Karpas-422 (cell line): ENCODE measurements around the gene PATJ. TPM values are rescaled to one million over a fixed set of nuclear protein-coding genes. Genes with fewer than 3 reads are reported as not detected.

Experiments used
- DNase-seq: peaks from one replicate; pipeline ENCODE4 v3.0.0-alpha.2; 2015
- H2AFZ ChIP-seq: fragments of 200-600 bp; sonication (generic); 2 replicates; pipeline ENCODE4 v1.6.1; 2014; ENCODE audit warnings: antibody characterized with exemption, low read length, mixed read lengths
- H3K27ac ChIP-seq: fragments of 200-600 bp; sonication (generic); 2 replicates; pipeline ENCODE4 v1.5.1; 2014; ENCODE audit warnings: mild to moderate bottlenecking, low read length, moderate library complexity
- H3K27me3 ChIP-seq: fragments of 200-600 bp; sonication (generic); 2 replicates; pipeline ENCODE4 v1.6.1; 2014; ENCODE audit warnings: low read length, mixed read lengths
- H3K36me3 ChIP-seq: fragments of 200-600 bp; sonication (generic); 2 replicates; pipeline ENCODE4 v1.6.1; 2014; ENCODE audit warnings: low read length, mixed read lengths; ENCODE audit not compliant: insufficient read depth
- H3K4me1 ChIP-seq: fragments of 200-600 bp; sonication (generic); 2 replicates; pipeline ENCODE4 v1.6.1; 2014; ENCODE audit warnings: mild to moderate bottlenecking, low read length, mixed read lengths
- H3K4me2 ChIP-seq: fragments of 200-600 bp; sonication (generic); 2 replicates; pipeline ENCODE4 v1.6.1; 2014; ENCODE audit warnings: low read length, low read depth, mild to moderate bottlenecking; ENCODE audit not compliant: poor library complexity, severe bottlenecking
- H3K4me3 ChIP-seq: fragments of 200-600 bp; sonication (generic); 2 replicates; pipeline ENCODE4 v1.5.1; 2014; ENCODE audit warnings: mild to moderate bottlenecking, antibody characterized with exemption, low read length, mixed read lengths
- H3K79me2 ChIP-seq: fragments of 200-600 bp; sonication (generic); 2 replicates; pipeline ENCODE4 v1.6.1; 2014; ENCODE audit warnings: mild to moderate bottlenecking, low read length, mixed read lengths
- H3K9ac ChIP-seq: fragments of 200-600 bp; sonication (generic); 2 replicates; pipeline ENCODE4 v1.6.0; 2014; ENCODE audit warnings: low read length
- H3K9me2 ChIP-seq: fragments of 200-600 bp; sonication (generic), shearing (Covaris generic); replicated peaks from 2 replicates; pipeline ENCODE4 v1.6.0; 2014; ENCODE audit warnings: mild to moderate bottlenecking, low read length, moderate library complexity; ENCODE audit not compliant: insufficient read depth
- H3K9me3 ChIP-seq: fragments of 300-700, 200-600 bp; sonication (generic); 2 replicates; pipeline ENCODE4 v1.6.1; 2014; ENCODE audit warnings: low read length, mixed read lengths
- H4K20me1 ChIP-seq: fragments of 200-600 bp; sonication (generic); 2 replicates; pipeline ENCODE4 v1.6.1; 2014; ENCODE audit warnings: mild to moderate bottlenecking, antibody characterized with exemption, low read length, low read depth; ENCODE audit not compliant: insufficient read depth
- total RNA-seq: library from RNA; depleted of rRNA; stranded (reverse); fragments of >200 nt; shearing (Covaris generic); gene quantifications from 2 replicates; pipeline ENCODE4 v1.2.3, GENCODE V29; 2014; ENCODE audit warnings: low replicate concordance

The PATJ gene
- total RNA-seq, 1 experiment from 2014 or later, result not detected

- no peak for DNase-seq
- no peaks in the 10 kb centered on the region for H3K79me2 ChIP-seq
- H3K4me2 ChIP-seq, result no peak overlapping the region
- H3K4me1 ChIP-seq, result no peaks in the 10 kb centered on the region
- H3K9ac ChIP-seq, result no peak overlapping the region
- no peak overlapping the region for H2AFZ ChIP-seq
- H3K4me3 ChIP-seq, result no peak overlapping the region
- H3K9me2 ChIP-seq, result no peaks in the 10 kb centered on the region
- H3K36me3 ChIP-seq, result no peaks in the 10 kb centered on the region
- H3K27ac ChIP-seq, result no peak overlapping the region
- H3K27me3 ChIP-seq, result no peaks in the 10 kb centered on the region
- H3K9me3 ChIP-seq, result no peaks in the 10 kb centered on the region
- no peaks in the 10 kb centered on the region for H4K20me1 ChIP-seq
Observed at GRCh38 chr1:62052946-62053345, 310.7 kb downstream of the PATJ start.

GRCh38 chr1:62054188-62054587, 311.9 kb downstream of the PATJ start:
- no peak for DNase-seq
- no peak overlapping the region for H3K9ac ChIP-seq
- H2AFZ ChIP-seq, result no peak overlapping the region
- no peak overlapping the region for H3K27ac ChIP-seq
- H4K20me1 ChIP-seq, result no peaks in the 10 kb centered on the region
- no peaks in the 10 kb centered on the region for H3K4me1 ChIP-seq
- no peaks in the 10 kb centered on the region for H3K79me2 ChIP-seq
- no peaks in the 10 kb centered on the region for H3K36me3 ChIP-seq
- no peaks in the 10 kb centered on the region for H3K27me3 ChIP-seq
- no peaks in the 10 kb centered on the region for H3K9me3 ChIP-seq
- H3K4me3 ChIP-seq, result no peak overlapping the region
- H3K9me2 ChIP-seq, result no peaks in the 10 kb centered on the region
- H3K4me2 ChIP-seq, result no peak overlapping the region

GRCh38 chr1:62057230-62057629, 314.9 kb downstream of the PATJ start:
- Histone ChIP-seq H3K9me2 (no peaks in the 10 kb centered on the region), H4K20me1 (no peaks in the 10 kb centered on the region), H3K27me3 (no peaks in the 10 kb centered on the region), H3K4me3 (no peak overlapping the region), H2AFZ (no peak overlapping the region), H3K79me2 (no peaks in the 10 kb centered on the region), H3K4me1 (no peaks in the 10 kb centered on the region), H3K9ac (no peak overlapping the region), H3K9me3 (no peaks in the 10 kb centered on the region), H3K27ac (no peak overlapping the region), H3K36me3 (no peaks in the 10 kb centered on the region), H3K4me2 (no peak overlapping the region)
- DNase-seq, result no peak

- Histone ChIP-seq H3K36me3 (no peaks in the 10 kb centered on the region), H3K4me3 (no peak overlapping the region), H3K27me3 (no peaks in the 10 kb centered on the region), H3K4me2 (no peak overlapping the region), H4K20me1 (no peaks in the 10 kb centered on the region), H3K9ac (no peak overlapping the region), H3K27ac (no peak overlapping the region), H2AFZ (no peak overlapping the region), H3K9me2 (no peaks in the 10 kb centered on the region), H3K9me3 (no peaks in the 10 kb centered on the region), H3K4me1 (no peaks in the 10 kb centered on the region), H3K79me2 (no peaks in the 10 kb centered on the region)
- DNase-seq, result no peak
Observed at GRCh38 chr1:62057641-62058290, 315.5 kb downstream of the PATJ start.

DNA sequence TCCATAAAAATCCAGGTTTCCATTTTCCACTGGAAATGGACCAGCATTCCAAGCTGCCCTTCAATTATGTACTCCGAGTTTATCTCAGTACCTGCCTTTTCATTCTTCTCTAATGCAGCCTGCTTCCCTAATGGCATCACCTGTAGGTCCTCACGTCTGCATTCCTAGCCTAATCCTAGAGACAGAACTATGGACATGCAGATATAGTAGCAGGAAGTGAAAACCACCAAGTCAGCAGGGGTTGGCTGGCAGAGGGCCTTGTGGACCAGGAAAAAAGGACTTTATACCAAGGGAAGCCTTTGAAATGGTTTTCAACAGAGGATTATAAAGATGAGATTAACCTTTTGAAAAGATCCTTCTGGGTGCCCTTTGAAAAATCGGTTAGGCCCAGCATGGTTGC, 316.7 kb downstream of the PATJ start:
- Histone ChIP-seq H3K9me2 (no peaks in the 10 kb centered on the region), H3K4me1 (no peaks in the 10 kb centered on the region), H3K9me3 (no peaks in the 10 kb centered on the region), H4K20me1 (no peaks in the 10 kb centered on the region), H3K4me3 (no peak overlapping the region), H3K9ac (no peak overlapping the region), H3K27me3 (no peaks in the 10 kb centered on the region), H3K79me2 (no peaks in the 10 kb centered on the region), H2AFZ (no peak overlapping the region), H3K36me3 (no peaks in the 10 kb centered on the region), H3K4me2 (no peak overlapping the region), H3K27ac (no peak overlapping the region)
- DNase-seq, result no peak

DNA sequence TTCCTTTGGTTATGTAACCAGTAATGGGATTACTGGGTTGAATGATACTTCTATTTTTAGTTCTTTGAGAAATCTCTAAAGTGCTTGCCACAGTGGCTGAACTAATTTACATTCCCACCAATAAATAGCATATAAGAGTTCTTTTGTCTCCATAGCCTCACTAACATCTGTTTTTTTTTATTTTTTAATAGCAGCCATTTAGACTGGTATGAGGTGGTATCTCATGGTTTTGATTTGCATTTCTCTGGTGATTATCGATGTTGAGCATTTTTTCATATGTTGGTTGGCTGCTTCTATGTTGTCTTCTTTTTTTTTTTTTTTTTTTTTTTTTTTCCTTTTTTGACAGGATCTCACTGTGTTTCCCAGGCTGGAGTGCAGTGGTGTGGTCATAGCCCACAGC, 319.8 kb downstream of the PATJ start:
- H3K9me2 ChIP-seq, result no peaks in the 10 kb centered on the region
- no peak overlapping the region for H3K27ac ChIP-seq
- no peaks in the 10 kb centered on the region for H3K36me3 ChIP-seq
- H3K9me3 ChIP-seq, result no peaks in the 10 kb centered on the region
- H4K20me1 ChIP-seq, result no peaks in the 10 kb centered on the region
- DNase-seq, result no peak
- no peaks in the 10 kb centered on the region for H3K79me2 ChIP-seq
- peaks cover 7% of the 10 kb centered on the region for H3K4me1 ChIP-seq
- no peak overlapping the region for H3K4me3 ChIP-seq
- no peaks in the 10 kb centered on the region for H3K27me3 ChIP-seq
- no peak overlapping the region for H2AFZ ChIP-seq
- no peak overlapping the region for H3K4me2 ChIP-seq
- H3K9ac ChIP-seq, result no peak overlapping the region

DNA sequence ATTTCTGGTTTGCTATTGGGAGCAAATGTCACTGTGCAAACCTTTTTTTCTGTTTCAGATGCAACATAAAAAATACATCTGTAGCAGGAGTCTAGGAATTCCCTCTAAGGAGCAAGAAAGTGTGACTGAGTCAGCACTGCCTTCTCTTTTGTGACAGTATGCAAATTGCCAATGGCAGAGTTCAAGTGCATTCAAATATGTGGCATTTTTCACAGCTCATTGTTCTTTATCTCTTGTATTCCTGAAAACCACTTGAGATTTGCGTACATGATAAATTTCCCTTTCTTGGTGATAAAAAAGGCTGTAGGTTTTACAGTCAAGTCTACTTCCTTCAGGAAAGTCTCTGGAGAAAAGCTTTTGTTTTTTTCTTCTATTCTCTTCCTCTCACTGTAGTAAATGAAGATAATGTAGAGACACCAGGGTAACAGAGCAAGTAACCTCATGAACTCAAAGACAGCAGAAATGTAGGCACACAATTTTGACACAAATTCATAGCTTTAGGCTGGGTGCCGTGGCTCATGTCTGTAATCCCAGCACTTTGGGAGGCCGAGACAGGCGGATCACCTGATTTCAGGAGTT, 322.6 kb downstream of the PATJ start:
- Histone ChIP-seq H3K4me3 (no peak overlapping the region), H3K36me3 (no peaks in the 10 kb centered on the region), H3K9ac (no peak overlapping the region)

DNA sequence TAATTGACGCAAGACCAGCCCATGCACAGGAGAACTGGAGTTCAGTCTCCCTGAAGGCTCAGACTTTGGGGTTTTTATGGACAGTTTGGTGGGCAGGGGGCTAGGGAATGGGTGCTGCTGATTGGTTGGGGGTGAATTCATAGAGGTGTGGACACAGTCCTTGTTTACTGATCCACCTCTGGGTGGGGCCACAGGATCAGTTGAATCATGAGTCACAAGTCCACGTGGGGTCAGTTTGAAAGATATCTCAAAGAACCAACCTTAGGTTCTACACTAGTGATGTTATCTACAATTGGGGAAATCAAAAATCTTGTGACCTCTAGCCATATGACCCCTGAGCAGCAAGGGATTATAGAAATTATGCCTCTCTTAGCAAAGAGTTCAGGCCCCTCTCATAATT, 324.4 kb downstream of the PATJ start:
- H3K79me2 ChIP-seq, result no peaks in the 10 kb centered on the region
- peaks cover 7% of the 10 kb centered on the region for H3K4me1 ChIP-seq
- DNase-seq, result no peak
- no peaks in the 10 kb centered on the region for H3K36me3 ChIP-seq
- H3K9ac ChIP-seq, result no peak overlapping the region
- H3K27me3 ChIP-seq, result no peaks in the 10 kb centered on the region
- no peaks in the 10 kb centered on the region for H4K20me1 ChIP-seq
- no peak overlapping the region for H3K27ac ChIP-seq
- H3K4me3 ChIP-seq, result no peak overlapping the region
- no peak overlapping the region for H3K4me2 ChIP-seq
- no peak overlapping the region for H2AFZ ChIP-seq
- H3K9me2 ChIP-seq, result no peaks in the 10 kb centered on the region
- H3K9me3 ChIP-seq, result no peaks in the 10 kb centered on the region

More for the DNA sequence above, 322.6 kb downstream of the PATJ start:
- DNase-seq, result no peak
- Histone ChIP-seq H3K27me3 (no peaks in the 10 kb centered on the region), H3K79me2 (no peaks in the 10 kb centered on the region), H4K20me1 (no peaks in the 10 kb centered on the region), H3K4me2 (no peak overlapping the region), H3K27ac (no peak overlapping the region), H3K9me3 (no peaks in the 10 kb centered on the region), H3K9me2 (no peaks in the 10 kb centered on the region), H3K4me1 (peaks cover 7% of the 10 kb centered on the region), H2AFZ (no peak overlapping the region)
